ENCODE data around the gene SLC6A2. TPM values are rescaled to one million over a fixed set of nuclear protein-coding genes. Genes with fewer than 3 reads are reported as not detected.

The SLC6A2 gene
- total RNA-seq, 1 experiment from 2014 or later = not detected

GRCh38 chr16:55643161-55643970 is 12.4 kb upstream of the SLC6A2 start:
- no peak for DNase-seq (ENCODE audit: low read depth)
- in situ Hi-C loops (cut with HindIII; ENCODE audit: low pct_unique_long_range_greater_than_20kb, low sequenced_read_pairs) = no loop called here

GRCh38 chr16:55645986-55646385 is 9.8 kb upstream of the SLC6A2 start:
- DNase-seq (ENCODE audit: low read depth) = no peak
- in situ Hi-C loops (cut with HindIII; ENCODE audit: low pct_unique_long_range_greater_than_20kb, low sequenced_read_pairs) = no loop called here

GRCh38 chr16:55647343-55647742 is 8.4 kb upstream of the SLC6A2 start:
- in situ Hi-C loops (cut with HindIII; ENCODE audit: low pct_unique_long_range_greater_than_20kb, low sequenced_read_pairs) = no loop called here

GRCh38 chr16:55647798-55648197 is 8.0 kb upstream of the SLC6A2 start:
- DNase-seq (ENCODE audit: low read depth) = no peak
- in situ Hi-C loops (cut with HindIII; ENCODE audit: low pct_unique_long_range_greater_than_20kb, low sequenced_read_pairs) = no loop called here

More at GRCh38 chr16:55647343-55647742, 8.4 kb upstream of the SLC6A2 start:
- DNase-seq (ENCODE audit: low read depth) = no peak

GRCh38 chr16:55651841-55652824 is 3.7 kb upstream of the SLC6A2 start:
- in situ Hi-C loops (cut with HindIII; ENCODE audit: low pct_unique_long_range_greater_than_20kb, low sequenced_read_pairs) = no loop called here

GRCh38 chr16:55653106-55653505 is 2.7 kb upstream of the SLC6A2 start:
- no peak for DNase-seq (ENCODE audit: low read depth)
- in situ Hi-C loops (cut with HindIII; ENCODE audit: low pct_unique_long_range_greater_than_20kb, low sequenced_read_pairs) = no loop called here

More at GRCh38 chr16:55651841-55652824, 3.7 kb upstream of the SLC6A2 start:
- DNase-seq (ENCODE audit: low read depth) = no peak

- no peak for DNase-seq (ENCODE audit: low read depth)
- in situ Hi-C loops (cut with HindIII; ENCODE audit: low pct_unique_long_range_greater_than_20kb, low sequenced_read_pairs) = no loop called here
Measured at GRCh38 chr16:55655381-55655896, 349 bp upstream of the SLC6A2 start.

GRCh38 chr16:55656691-55657092 is 904 bp downstream of the SLC6A2 start:
- in situ Hi-C loops (cut with HindIII; ENCODE audit: low pct_unique_long_range_greater_than_20kb, low sequenced_read_pairs) = no loop called here
- DNase-seq (ENCODE audit: low read depth) = no peak

- in situ Hi-C loops (cut with HindIII; ENCODE audit: low pct_unique_long_range_greater_than_20kb, low sequenced_read_pairs) = no loop called here
- DNase-seq (ENCODE audit: low read depth) = no peak
Measured at GRCh38 chr16:55657616-55658015, 1.8 kb downstream of the SLC6A2 start.

- in situ Hi-C loops (cut with HindIII; ENCODE audit: low pct_unique_long_range_greater_than_20kb, low sequenced_read_pairs) = no loop called here
- no peak for DNase-seq (ENCODE audit: low read depth)
Measured at GRCh38 chr16:55658898-55659420, 3.2 kb downstream of the SLC6A2 start.

- in situ Hi-C loops (cut with HindIII; ENCODE audit: low pct_unique_long_range_greater_than_20kb, low sequenced_read_pairs) = no loop called here
- no peak for DNase-seq (ENCODE audit: low read depth)
Measured at GRCh38 chr16:55660026-55660425, 4.2 kb downstream of the SLC6A2 start.

- no peak for DNase-seq (ENCODE audit: low read depth)
- in situ Hi-C loops (cut with HindIII; ENCODE audit: low pct_unique_long_range_greater_than_20kb, low sequenced_read_pairs) = no loop called here
Measured at GRCh38 chr16:55660828-55661227, 5.0 kb downstream of the SLC6A2 start.

- in situ Hi-C loops (cut with HindIII; ENCODE audit: low pct_unique_long_range_greater_than_20kb, low sequenced_read_pairs) = no loop called here
- no peak for DNase-seq (ENCODE audit: low read depth)
Measured at GRCh38 chr16:55661941-55662643, 6.3 kb downstream of the SLC6A2 start.

GRCh38 chr16:55662644-55663031 is 6.8 kb downstream of the SLC6A2 start:
- in situ Hi-C loops (cut with HindIII; ENCODE audit: low pct_unique_long_range_greater_than_20kb, low sequenced_read_pairs) = no loop called here
- no peak for DNase-seq (ENCODE audit: low read depth)

GRCh38 chr16:55663225-55663624 is 7.4 kb downstream of the SLC6A2 start:
- in situ Hi-C loops (cut with HindIII; ENCODE audit: low pct_unique_long_range_greater_than_20kb, low sequenced_read_pairs) = no loop called here
- DNase-seq (ENCODE audit: low read depth) = no peak

GRCh38 chr16:55663765-55664677 is 8.2 kb downstream of the SLC6A2 start:
- in situ Hi-C loops (cut with HindIII; ENCODE audit: low pct_unique_long_range_greater_than_20kb, low sequenced_read_pairs) = no loop called here
- DNase-seq (ENCODE audit: low read depth) = no peak

GRCh38 chr16:55664786-55665407 is 9.1 kb downstream of the SLC6A2 start:
- in situ Hi-C loops (cut with HindIII; ENCODE audit: low pct_unique_long_range_greater_than_20kb, low sequenced_read_pairs) = no loop called here

More at GRCh38 chr16:55664786-55665407, 9.1 kb downstream of the SLC6A2 start:
- DNase-seq (ENCODE audit: low read depth) = no peak

Measured in Caki2 (cell line).